NCI-H146 treated with DMSO at 0.1 percent for 48 hours (cell line): ENCODE measurements around the gene SPDYE5.

Experiments
- DNase-seq: peaks from one replicate; lab custom pipeline; 2025; ENCODE audit not compliant: unreplicated experiment; lab: John Stamatoyannopoulos, UW

The SPDYE5 gene

GRCh38 chr7:75536491-75536890 is 44.4 kb downstream of the SPDYE5 start:
- DNase-seq = no peak

- no peak for DNase-seq
Measured at GRCh38 chr7:75536940-75537538, 44.9 kb downstream of the SPDYE5 start.

- DNase-seq = no peak
Measured at GRCh38 chr7:75537731-75538130, 45.6 kb downstream of the SPDYE5 start.

- no peak for DNase-seq
Measured at GRCh38 chr7:75546237-75547015, 54.3 kb downstream of the SPDYE5 start.
